ENCODE results near the gene USP13.

DNA sequence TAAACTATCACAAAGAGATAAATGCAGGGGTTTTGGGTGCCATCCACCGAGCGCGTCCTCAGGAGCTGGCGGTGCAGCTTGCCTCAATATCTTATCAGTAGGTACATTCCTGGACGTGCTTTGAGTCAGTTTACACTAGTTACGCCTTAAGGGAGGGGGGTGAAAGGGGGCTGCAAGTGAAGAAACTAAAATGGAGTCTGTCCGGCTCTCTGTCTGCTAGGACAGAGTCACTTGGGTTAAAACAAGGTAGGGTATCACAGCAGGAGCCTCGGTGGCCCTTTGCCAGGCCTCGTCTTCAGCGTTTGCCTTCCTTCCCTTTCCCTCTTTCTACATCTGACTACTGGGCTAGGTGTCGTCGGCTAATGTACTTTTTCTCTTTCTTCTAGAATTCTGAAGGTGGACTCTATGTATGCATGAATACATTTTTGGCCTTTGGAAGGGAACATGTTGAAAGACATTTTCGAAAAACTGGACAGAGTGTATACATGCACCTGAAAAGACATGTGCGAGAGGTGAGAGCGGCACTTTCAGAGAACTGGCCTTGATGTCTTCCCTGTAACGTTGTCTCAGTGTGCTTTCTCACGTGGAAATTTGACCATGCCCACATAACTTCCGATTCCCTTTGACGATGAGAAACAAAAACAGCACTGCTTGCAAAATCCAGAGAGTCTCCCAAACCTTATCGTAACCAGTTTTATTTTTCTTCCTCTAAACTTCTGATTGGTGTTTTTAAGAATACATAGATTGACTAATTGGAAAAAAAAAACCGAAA lies 28.8 kb downstream of the USP13 start:
- TF ChIP-seq, protein P1, sequence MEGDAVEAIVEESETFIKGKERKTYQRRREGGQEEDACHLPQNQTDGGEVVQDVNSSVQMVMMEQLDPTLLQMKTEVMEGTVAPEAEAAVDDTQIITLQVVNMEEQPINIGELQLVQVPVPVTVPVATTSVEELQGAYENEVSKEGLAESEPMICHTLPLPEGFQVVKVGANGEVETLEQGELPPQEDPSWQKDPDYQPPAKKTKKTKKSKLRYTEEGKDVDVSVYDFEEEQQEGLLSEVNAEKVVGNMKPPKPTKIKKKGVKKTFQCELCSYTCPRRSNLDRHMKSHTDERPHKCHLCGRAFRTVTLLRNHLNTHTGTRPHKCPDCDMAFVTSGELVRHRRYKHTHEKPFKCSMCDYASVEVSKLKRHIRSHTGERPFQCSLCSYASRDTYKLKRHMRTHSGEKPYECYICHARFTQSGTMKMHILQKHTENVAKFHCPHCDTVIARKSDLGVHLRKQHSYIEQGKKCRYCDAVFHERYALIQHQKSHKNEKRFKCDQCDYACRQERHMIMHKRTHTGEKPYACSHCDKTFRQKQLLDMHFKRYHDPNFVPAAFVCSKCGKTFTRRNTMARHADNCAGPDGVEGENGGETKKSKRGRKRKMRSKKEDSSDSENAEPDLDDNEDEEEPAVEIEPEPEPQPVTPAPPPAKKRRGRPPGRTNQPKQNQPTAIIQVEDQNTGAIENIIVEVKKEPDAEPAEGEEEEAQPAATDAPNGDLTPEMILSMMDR (conservative IDR thresholded peaks at IDR 0.05; ENCODE audit: low read depth, low read length): no peak
- TF ChIP-seq EZH2 (IDR thresholded peaks at IDR 0.05; ENCODE audit: low read length, unreplicated experiment) (no peak), EZH2phosphoT487 (IDR thresholded peaks at IDR 0.05; ENCODE audit: borderline replicate concordance, low read length) (no peak)

All from PC-3 (cell line).